Astrocyte (in vitro differentiated cells and primary cell): ENCODE results near the gene C1QL2.

Source experiments
- EZH2 ChIP-seq: IDR thresholded peaks from 2 replicates; pipeline ENCODE4 v1.6.1; 2012; ENCODE audit warnings: mild to moderate bottlenecking, low read length, inconsistent platforms; ENCODE audit not compliant: insufficient read depth
- TF ChIP-seq, protein P1 (sequence below): IDR thresholded peaks from 2 replicates; pipeline ENCODE4 v1.5.1; 2011; ENCODE audit warnings: low read depth, mild to moderate bottlenecking, inconsistent platforms, low read length, moderate library complexity; ENCODE audit not compliant: insufficient read depth

GRCh38 chr2:119114266-119114665 is 44.3 kb downstream of the C1QL2 start:
- TF ChIP-seq, protein P1, sequence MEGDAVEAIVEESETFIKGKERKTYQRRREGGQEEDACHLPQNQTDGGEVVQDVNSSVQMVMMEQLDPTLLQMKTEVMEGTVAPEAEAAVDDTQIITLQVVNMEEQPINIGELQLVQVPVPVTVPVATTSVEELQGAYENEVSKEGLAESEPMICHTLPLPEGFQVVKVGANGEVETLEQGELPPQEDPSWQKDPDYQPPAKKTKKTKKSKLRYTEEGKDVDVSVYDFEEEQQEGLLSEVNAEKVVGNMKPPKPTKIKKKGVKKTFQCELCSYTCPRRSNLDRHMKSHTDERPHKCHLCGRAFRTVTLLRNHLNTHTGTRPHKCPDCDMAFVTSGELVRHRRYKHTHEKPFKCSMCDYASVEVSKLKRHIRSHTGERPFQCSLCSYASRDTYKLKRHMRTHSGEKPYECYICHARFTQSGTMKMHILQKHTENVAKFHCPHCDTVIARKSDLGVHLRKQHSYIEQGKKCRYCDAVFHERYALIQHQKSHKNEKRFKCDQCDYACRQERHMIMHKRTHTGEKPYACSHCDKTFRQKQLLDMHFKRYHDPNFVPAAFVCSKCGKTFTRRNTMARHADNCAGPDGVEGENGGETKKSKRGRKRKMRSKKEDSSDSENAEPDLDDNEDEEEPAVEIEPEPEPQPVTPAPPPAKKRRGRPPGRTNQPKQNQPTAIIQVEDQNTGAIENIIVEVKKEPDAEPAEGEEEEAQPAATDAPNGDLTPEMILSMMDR, result no peak
- no peak for TF ChIP-seq EZH2
